Body of pancreas (tissue), 4 donors: ENCODE measurements around the gene GPR132. TPM values are rescaled to one million over a fixed set of nuclear protein-coding genes. Genes with fewer than 3 reads are reported as not detected.

Experiments used
- ATAC-seq: fragments of 150-250 bp; one replicate; pipeline ENCODE4 v1.9.1; 2016
- DNase-seq, 4 donors: peaks; one replicate each; pipeline ENCODE4 v3.0.0-alpha.2; 2019
- H3K27ac ChIP-seq, 4 donors: fragments of 200-600 bp; sonication (generic); 1 replicate in 3 of 4; 2 replicates in 1 of 4; pipeline versions ENCODE4 v1.5.1 to v1.6.1; 2016 to 2019; ENCODE audit warnings: mild to moderate bottlenecking in 1 of 4, mixed read lengths in 1 of 4, moderate library complexity in 1 of 4
- H3K27me3 ChIP-seq, 2 donors: fragments of 200-600 bp; sonication (generic); one replicate each; pipeline ENCODE4 v1.6.0; 2016; ENCODE audit warnings: mild to moderate bottlenecking in 1 of 2
- H3K36me3 ChIP-seq, 2 donors: fragments of 200-600 bp; sonication (generic); replicated peaks in 1 of 2; 2 replicates each; pipeline ENCODE4 v1.5.1; 2016; ENCODE audit warnings: low read depth in 2 of 2; ENCODE audit not compliant: insufficient read depth in 1 of 2
- H3K4me1 ChIP-seq: fragments of 200-600 bp; sonication (generic); one replicate; pipeline ENCODE4 v1.6.0; 2016
- H3K4me3 ChIP-seq, 2 donors: fragments of 200-600 bp; sonication (generic); 1 replicate in 1 of 2; 2 replicates in 1 of 2; pipeline ENCODE4 v1.5.1; 2016 to 2019
- H3K9me3 ChIP-seq, 3 donors: fragments of 200-600 bp; sonication (generic); 1 replicate in 2 of 3; 2 replicates in 1 of 3; pipeline ENCODE4 v1.5.1; 2016
- CTCF ChIP-seq, 7 experiments: fragments of 450-650 bp in 4 of 7; fragments of 200-600 bp in 3 of 7; sonication (generic) in 3 of 7; IDR thresholded peaks; one replicate each; pipeline ENCODE4 v1.5.1; 2016 to 2019; ENCODE audit warnings: antibody characterized with exemption in 7 of 7
- POLR2A ChIP-seq, 3 donors: fragments of 450-650 bp; IDR thresholded peaks; one replicate each; pipeline ENCODE4 v1.6.1; 2016; ENCODE audit warnings: antibody characterized with exemption in 3 of 3, mild to moderate bottlenecking in 2 of 3
- WGBS, 2 donors: methylation state at CpG; one replicate each; pipeline ENCODE4 v1.1.5; 2017; 5-methylcytosine and 5-hydroxymethylcytosine counted together
- intact Hi-C: fragments of 100-400 bp; cut with DNase I; formaldehyde crosslinking; loops from one replicate; pipeline ENCODE4 v1.15.1; 2023
- total RNA-seq, 2 donors: library from RNA; depleted of rRNA; stranded (reverse); fragments of >200 nt; gene quantifications; one replicate each; pipeline ENCODE4 v1.1.0, GENCODE V29; 2016

Gene GPR132
- total RNA-seq, 2 donors from 2014 or later: 1.0 TPM; not detected in 1

- WGBS, 2 donors: 71 to 77% methylated on average over 13 to 18 of the region's 18 CpGs
- Histone ChIP-seq H3K9me3 (no peaks in the 10 kb centered on the region), H3K4me3 (no peak overlapping the region), H3K4me1 (peaks cover 5% of the 10 kb centered on the region), H3K27me3 (no peaks in the 10 kb centered on the region), H3K27ac (no peak overlapping the region), H3K36me3 (no peaks in the 10 kb centered on the region)
- intact Hi-C loops: no loop called here
- TF ChIP-seq CTCF (IDR thresholded peaks at IDR 0.05): no peak
- no peak for TF ChIP-seq POLR2A (IDR thresholded peaks at IDR 0.05)
- ATAC-seq (no peak), DNase-seq (no peak)
Measured at GRCh38 chr14:105072892-105073719, 7.9 kb upstream of the GPR132 start.

- DNase-seq (no peak), ATAC-seq (no peak)
- H3K27ac ChIP-seq: no peak overlapping the region
- no peaks in the 10 kb centered on the region for H3K9me3 ChIP-seq
- H3K4me1 ChIP-seq: peaks cover 5% of the 10 kb centered on the region
- no peak for TF ChIP-seq POLR2A (IDR thresholded peaks at IDR 0.05)
- no peak for TF ChIP-seq CTCF (IDR thresholded peaks at IDR 0.05)
- intact Hi-C loops: no loop called here
- no peak overlapping the region for H3K4me3 ChIP-seq
- H3K27me3 ChIP-seq: no peaks in the 10 kb centered on the region
- no peaks in the 10 kb centered on the region for H3K36me3 ChIP-seq
- WGBS, 2 donors: 41 to 60% methylated on average over 6 to 10 of the region's 11 CpGs
Measured at GRCh38 chr14:105072381-105072861, 7.2 kb upstream of the GPR132 start.

GRCh38 chr14:105071942-105072341 is 6.7 kb upstream of the GPR132 start:
- Histone ChIP-seq H3K27ac (no peak overlapping the region), H3K4me1 (peaks cover 5% of the 10 kb centered on the region), H3K36me3 (no peaks in the 10 kb centered on the region), H3K9me3 (no peaks in the 10 kb centered on the region), H3K27me3 (no peaks in the 10 kb centered on the region), H3K4me3 (no peak overlapping the region)
- DNase-seq (no peak), ATAC-seq (no peak)
- TF ChIP-seq POLR2A (IDR thresholded peaks at IDR 0.05) (no peak), CTCF (IDR thresholded peaks at IDR 0.05) (no peak)
- intact Hi-C loops: no loop called here
- 78 to 82% methylated on average over 16 to 25 of the region's 25 CpGs for WGBS, 2 donors

- H3K27ac ChIP-seq: no peak overlapping the region
- no peak overlapping the region for H3K4me3 ChIP-seq
- intact Hi-C loops: no loop called here
- no peak for TF ChIP-seq POLR2A (IDR thresholded peaks at IDR 0.05)
- no peak for TF ChIP-seq CTCF (IDR thresholded peaks at IDR 0.05)
- ATAC-seq: no peak
- 80 to 84% methylated on average over 15 of the region's 15 CpGs for WGBS, 2 donors
- H3K36me3 ChIP-seq: no peaks in the 10 kb centered on the region
- H3K27me3 ChIP-seq: no peaks in the 10 kb centered on the region
- DNase-seq: no peak
- H3K4me1 ChIP-seq: peaks cover 5% of the 10 kb centered on the region
- H3K9me3 ChIP-seq: no peaks in the 10 kb centered on the region
Measured at GRCh38 chr14:105071326-105071725, 6.1 kb upstream of the GPR132 start.

- TF ChIP-seq POLR2A (IDR thresholded peaks at IDR 0.05) (no peak), CTCF (IDR thresholded peaks at IDR 0.05) (no peak)
- intact Hi-C loops: no loop called here
- Histone ChIP-seq H3K4me1 (peaks cover 4% of the 10 kb centered on the region), H3K9me3 (no peaks in the 10 kb centered on the region), H3K27me3 (no peaks in the 10 kb centered on the region), H3K4me3 (no peak overlapping the region), H3K27ac (peak overlapping the region in 2 of 4 donors; percentile 24 to 40), H3K36me3 (no peaks in the 10 kb centered on the region)
- WGBS, 2 donors: 50 to 60% methylated on average over 7 of the region's 7 CpGs
- DNase-seq: no peak
- no peak for ATAC-seq
Measured at GRCh38 chr14:105070760-105071137, 5.5 kb upstream of the GPR132 start.
